B cell (primary cell): ENCODE data around the gene MYL5. TPM values are rescaled to one million over a fixed set of nuclear protein-coding genes. Genes with fewer than 3 reads are reported as not detected.

Experiments
- ATAC-seq: fragments of 200-7000 bp; cut with Tn5 transposase; one replicate; pipeline ENCODE4 v1.10.0; 2021; ENCODE audit warnings: low read depth, mild to moderate bottlenecking, moderate number of reproducible peaks, moderate library complexity
- CTCF ChIA-PET: fragments of 350-600 bp; sonication (Branson Sonifier 250); formaldehyde crosslinking; loops from one replicate; lab custom pipeline; 2021; ENCODE audit warnings: antibody characterized with exemption, inconsistent platforms; lab: Charles Lee
- POLR2A ChIA-PET: fragments of 350-600 bp; sonication (Branson Sonifier 250); formaldehyde crosslinking; loops from one replicate; lab custom pipeline; 2021; ENCODE audit warnings: antibody characterized with exemption; lab: Charles Lee
- DNase-seq: peaks from one replicate; pipeline ENCODE4 v3.0.0; 2013
- H2AFZ ChIP-seq: 2 replicates; pipeline ENCODE4 v1.6.1; 2012; ENCODE audit warnings: mild to moderate bottlenecking, low read depth, low read length; ENCODE audit not compliant: insufficient read depth, poor library complexity, severe bottlenecking
- H3K27ac ChIP-seq, 2 donors: 1 replicate in 1 of 2; 2 replicates in 1 of 2; pipeline ENCODE4 v1.5.1; 2012 to 2013; ENCODE audit warnings: low read length in 2 of 2, mild to moderate bottlenecking in 2 of 2, moderate library complexity in 1 of 2
- H3K27me3 ChIP-seq, 4 experiments: fragments of 200-600 bp in 1 of 4; sonication (generic) in 1 of 4; replicated peaks in 1 of 4; 1 replicate in 2 of 4; 2 replicates in 2 of 4; pipeline versions ENCODE4 v1.6.1 to v1.7.0; 2013 to 2016; ENCODE audit warnings: low read length in 3 of 4, mild to moderate bottlenecking in 2 of 4, mixed read lengths in 1 of 4, moderate library complexity in 1 of 4; ENCODE audit not compliant: insufficient read depth in 4 of 4, control insufficient read depth in 3 of 4; ENCODE audit errors: control extremely low read depth in 1 of 4
- H3K36me3 ChIP-seq, 2 experiments: replicated peaks in 1 of 2; 1 replicate in 1 of 2; 2 replicates in 1 of 2; pipeline versions ENCODE4 v1.6.1 to v1.7.1; 2013; ENCODE audit warnings: low read length in 1 of 2; ENCODE audit not compliant: insufficient read depth in 2 of 2, control insufficient read depth in 1 of 2; ENCODE audit errors: control extremely low read depth in 1 of 2, extremely low read depth in 1 of 2
- H3K4me1 ChIP-seq, 2 donors: fragments of 200-600 bp in 1 of 2; sonication (generic) in 1 of 2; 1 replicate in 1 of 2; 2 replicates in 1 of 2; pipeline versions ENCODE4 v1.5.1 to v1.6.1; 2013 to 2017; ENCODE audit warnings: low read length in 2 of 2; ENCODE audit not compliant: control insufficient read depth in 2 of 2, insufficient read depth in 2 of 2
- H3K4me2 ChIP-seq: replicated peaks from 2 replicates; pipeline ENCODE3; 2012; ENCODE audit warnings: mild to moderate bottlenecking, low read depth, low read length; ENCODE audit not compliant: poor library complexity, severe bottlenecking
- H3K4me3 ChIP-seq, 5 experiments: fragments of 200-600 bp in 1 of 5; sonication (generic) in 1 of 5; 1 replicate in 3 of 5; 2 replicates in 2 of 5; pipeline versions ENCODE4 v1.5.1 to v1.7.0; 2011 to 2016; ENCODE audit warnings: low read length in 4 of 5, mild to moderate bottlenecking in 4 of 5, low read depth in 2 of 5, control low read depth in 1 of 5, moderate library complexity in 1 of 5; ENCODE audit not compliant: insufficient read depth in 1 of 5; ENCODE audit errors: control extremely low read depth in 1 of 5, extremely low read depth in 1 of 5
- H3K79me2 ChIP-seq: fragments of 200-600 bp; sonication (generic); one replicate; pipeline ENCODE4 v1.6.0; 2016; ENCODE audit warnings: low read length; ENCODE audit not compliant: control insufficient read depth, insufficient read depth
- H3K9ac ChIP-seq: fragments of 200-600 bp; sonication (generic); 2 replicates; pipeline ENCODE4 v1.6.1; 2017; ENCODE audit warnings: mild to moderate bottlenecking, low read length, moderate library complexity
- H3K9me3 ChIP-seq, 3 donors: one replicate each; pipeline versions ENCODE4 v1.6.1 to v1.7.1; 2013; ENCODE audit warnings: low read length in 2 of 3; ENCODE audit not compliant: control insufficient read depth in 2 of 3, insufficient read depth in 1 of 3; ENCODE audit errors: control extremely low read depth in 1 of 3
- H4K20me1 ChIP-seq: 2 replicates; pipeline ENCODE4 v1.6.0; 2012; ENCODE audit warnings: mild to moderate bottlenecking, low read length; ENCODE audit not compliant: insufficient read depth, control insufficient read depth, poor library complexity, severe bottlenecking
- H3K27ac Mint-ChIP-seq: one replicate; pipeline ENCODE4 v1.8.0; 2021; ENCODE audit warnings: mixed read lengths
- H3K27me3 Mint-ChIP-seq: one replicate; pipeline ENCODE4 v1.8.0; 2021; ENCODE audit warnings: mixed read lengths
- H3K4me1 Mint-ChIP-seq: one replicate; pipeline ENCODE4 v1.8.0; 2021; ENCODE audit warnings: mixed read lengths
- H3K4me3 Mint-ChIP-seq: one replicate; pipeline ENCODE4 v1.8.0; 2021; ENCODE audit warnings: mixed read lengths
- H3K9me3 Mint-ChIP-seq: one replicate; pipeline ENCODE4 v1.8.0; 2022; ENCODE audit warnings: mixed read lengths; ENCODE audit not compliant: insufficient read depth
- CTCF ChIP-seq: fragments of 200-600 bp; IDR thresholded peaks from one replicate; pipeline ENCODE4 v1.8.0; 2022; ENCODE audit warnings: antibody characterized with exemption, mild to moderate bottlenecking
- EZH2 ChIP-seq: IDR thresholded peaks from 2 replicates; pipeline ENCODE4 v1.6.1; 2012; ENCODE audit warnings: borderline replicate concordance, low read depth, mild to moderate bottlenecking, moderate library complexity, low read length; ENCODE audit not compliant: insufficient read depth, poor library complexity, severe bottlenecking
- WGBS: methylation state at CpG from one replicate; pipeline ENCODE4 v1.1.5; 2013; ENCODE audit warnings: missing lambda C conversion rate; ENCODE audit not compliant: insufficient coverage; 5-methylcytosine and 5-hydroxymethylcytosine counted together
- intact Hi-C: fragments of 100-400 bp; cut with micrococcal nuclease; formaldehyde crosslinking; loops from one replicate; pipeline ENCODE4 v1.10.0; 2022
- polyA plus RNA-seq: library from polyadenylated mRNA; depleted of rRNA; stranded (reverse); fragments of >200 nt; gene quantifications from 2 replicates; pipeline ENCODE4 v1.2.3, GENCODE V29; 2012
- total RNA-seq, 2 donors: library from RNA; stranded (reverse); fragments of 120-200 nt in 1 of 2; gene quantifications; 1 replicate in 1 of 2; 2 replicates in 1 of 2; pipeline versions ENCODE4 v1.2.3 to v1.2.4, GENCODE V29; 2013 to 2022

Gene MYL5
- total and polyA plus RNA-seq, 2 donors (not counting 1 experiment from before 2014, with no cell fraction given), result 16.9 to 38.3 TPM

GRCh38 chr4:635851-636627 is 38.3 kb upstream of the MYL5 start:
- H3K9ac ChIP-seq, result no peak overlapping the region
- peaks cover 6% of the 10 kb centered on the region for H3K9me3 Mint-ChIP-seq
- TF ChIP-seq CTCF, result no peak
- TF ChIP-seq EZH2, result no peak
- no peak overlapping the region for H2AFZ ChIP-seq
- H3K79me2 ChIP-seq, result no peaks in the 10 kb centered on the region
- intact Hi-C loops, result no loop called here
- 91% methylated on average over 21 of the region's 22 CpGs for whole genome bisulfite sequencing
- H3K27me3 ChIP-seq, result no peaks in the 10 kb centered on the region
- POLR2A ChIA-PET, result no interaction called here
- H3K27me3 Mint-ChIP-seq, result peaks cover 12% of the 10 kb centered on the region
- H3K27ac Mint-ChIP-seq, result no peak overlapping the region
- ATAC-seq (no peak), DNase-seq (no peak)
- no peak overlapping the region for H3K4me2 ChIP-seq
- no peak overlapping the region for H3K4me3 Mint-ChIP-seq
- no peak overlapping the region for H3K4me3 ChIP-seq
- no peaks in the 10 kb centered on the region for H4K20me1 ChIP-seq
- CTCF ChIA-PET, result no interaction called here
- H3K4me1 Mint-ChIP-seq, result no peaks in the 10 kb centered on the region
- H3K36me3 ChIP-seq, result no peaks in the 10 kb centered on the region
- no peaks in the 10 kb centered on the region for H3K4me1 ChIP-seq
- H3K9me3 ChIP-seq, result peaks cover 0 to 37% (median 3%) of the 10 kb centered on the region in 3 donors
- no peak overlapping the region for H3K27ac ChIP-seq

GRCh38 chr4:636628-637159 is 37.6 kb upstream of the MYL5 start:
- no peaks in the 10 kb centered on the region for H3K4me1 Mint-ChIP-seq
- H3K9me3 Mint-ChIP-seq, result peaks cover 6% of the 10 kb centered on the region
- Histone ChIP-seq H3K79me2 (no peaks in the 10 kb centered on the region), H3K9me3 (peaks cover 0 to 38% (median 0%) of the 10 kb centered on the region in 3 donors), H3K4me3 (no peak overlapping the region), H3K4me2 (no peak overlapping the region), H3K27ac (no peak overlapping the region), H4K20me1 (no peaks in the 10 kb centered on the region), H3K4me1 (no peaks in the 10 kb centered on the region), H2AFZ (no peak overlapping the region), H3K27me3 (no peaks in the 10 kb centered on the region), H3K36me3 (no peaks in the 10 kb centered on the region), H3K9ac (no peak overlapping the region)
- TF ChIP-seq CTCF (no peak), EZH2 (no peak)
- DNase-seq (no peak), ATAC-seq (no peak)
- H3K27ac Mint-ChIP-seq, result no peak overlapping the region
- intact Hi-C loops, result no loop called here
- 85% methylated on average over 7 of the region's 13 CpGs for WGBS
- ChIA-PET POLR2A (no interaction called here), CTCF (no interaction called here)
- no peak overlapping the region for H3K4me3 Mint-ChIP-seq
- H3K27me3 Mint-ChIP-seq, result peaks cover 12% of the 10 kb centered on the region
